Left forelimb (tissue), 1 donor: ENCODE data around the gene NXPH3.

Experiments used
- DNase-seq: peaks from one replicate; pipeline ENCODE4 v3.0.0-alpha.2; 2018; ENCODE audit warnings: low spot score

Gene NXPH3

GRCh38 chr17:49629447-49629846 is 53.8 kb downstream of the NXPH3 start:
- DNase-seq, result no peak

- DNase-seq, result no peak
Measured at GRCh38 chr17:49630113-49630900, 54.6 kb downstream of the NXPH3 start.

GRCh38 chr17:49631496-49631895 is 55.8 kb downstream of the NXPH3 start:
- no peak for DNase-seq
